ENCODE measurements around the gene TET3. TPM values are rescaled to one million over a fixed set of nuclear protein-coding genes. Genes with fewer than 3 reads are reported as not detected.
A peak's percentile ranks its signal among the peaks of the same experiment; 100 is the strongest.

Gene TET3
- total and polyA plus RNA-seq, 2 of the 8 experiments (the other 6 are each of a cell fraction or from before 2014, with no cell fraction given) = 4.5 to 21.1 TPM

GRCh38 chr2:73981081-73982001 lies 3.4 kb upstream of the TET3 start (continued):
- TF ChIP-seq CREB1 (IDR thresholded peaks at IDR 0.05) (peak; percentile 16; the same call in 1 of the 2 replicates), GABPA (IDR thresholded peaks at IDR 0.05; ENCODE audit: borderline replicate concordance, insufficient read depth, low read length) (no peak), CHD2 (IDR thresholded peaks at IDR 0.05; ENCODE audit: low read length) (peak; percentile 58; the same call in 1 of the 2 replicates), MAX (IDR thresholded peaks at IDR 0.05) (no peak), ATF2 (IDR thresholded peaks at IDR 0.05; ENCODE audit: low read length) (no peak), POLR2A (IDR thresholded peaks at IDR 0.05; ENCODE audit: control extremely low read depth in 1 of 2, low read depth in 2 of 2, low read length in 2 of 2) (peak in 1 of 2 experiments; percentile 36; a peak in 1 of 3 replicates), SRF (IDR thresholded peaks at IDR 0.05; ENCODE audit: low read depth, low read length) (no peak), EGR1 (IDR thresholded peaks at IDR 0.05; ENCODE audit: borderline replicate concordance, low read depth, low read length) (peak; percentile 66; the same call in 1 of the 2 replicates), E2F6 (IDR thresholded peaks at IDR 0.05) (no peak), RNF2 (IDR thresholded peaks at IDR 0.05; ENCODE audit: borderline replicate concordance, low read depth, low read length, missing control alignments, poor library complexity, severe bottlenecking) (no peak), MAFK (IDR thresholded peaks at IDR 0.05; ENCODE audit: low read depth, low read length) (no peak), ASH2L (IDR thresholded peaks at IDR 0.05; ENCODE audit: low read length) (peak; percentile 63)

All from H1 (cell line).